Stomach (tissue), 9 donors: Measurements from ENCODE around the gene TLR7. TPM values are rescaled to one million over a fixed set of nuclear protein-coding genes. Genes with fewer than 3 reads are reported as not detected.

Source experiments
- DNase-seq, 2 donors: peaks; one replicate each; pipeline versions ENCODE4 v3.0.0 to v3.0.0-alpha.2; 2013 to 2019
- H3K27ac ChIP-seq, 5 donors: fragments of 200-600 bp in 4 of 5; sonication (generic) in 4 of 5; one replicate each; pipeline ENCODE4 v1.5.1; 2013 to 2019; ENCODE audit warnings: mild to moderate bottlenecking in 1 of 5, moderate library complexity in 1 of 5
- H3K27me3 ChIP-seq, 3 donors: fragments of 200-600 bp; sonication (generic); one replicate each; pipeline ENCODE4 v1.5.1; 2017 to 2019; ENCODE audit warnings: mixed run types in 1 of 3
- H3K36me3 ChIP-seq, 4 donors: fragments of 200-600 bp; sonication (generic); 1 replicate in 3 of 4; 2 replicates in 1 of 4; pipeline ENCODE4 v1.5.1; 2016 to 2019
- H3K4me1 ChIP-seq, 4 donors: fragments of 200-600 bp; sonication (generic); one replicate each; pipeline ENCODE4 v1.5.1; 2016 to 2019
- H3K4me3 ChIP-seq, 4 donors: fragments of 200-600 bp; sonication (generic) in 3 of 4; one replicate each; pipeline ENCODE4 v1.5.1; 2016 to 2019; ENCODE audit warnings: mild to moderate bottlenecking in 1 of 4
- H3K9me3 ChIP-seq, 4 donors: fragments of 200-600 bp; sonication (generic); one replicate each; pipeline ENCODE4 v1.5.1; 2016 to 2019
- EP300 ChIP-seq: sonication (generic); formaldehyde crosslinking; IDR thresholded peaks from one replicate; pipeline ENCODE4 v1.6.1; 2017; ENCODE audit warnings: antibody characterized with exemption
- POLR2A ChIP-seq, 4 donors: fragments of 450-650 bp; IDR thresholded peaks; one replicate each; pipeline ENCODE4 v1.6.1; 2016; ENCODE audit warnings: antibody characterized with exemption in 4 of 4, control low read depth in 2 of 4, mild to moderate bottlenecking in 1 of 4, moderate library complexity in 1 of 4
- POLR2AphosphoS5 ChIP-seq, 3 donors: sonication (generic); formaldehyde crosslinking; IDR thresholded peaks; one replicate each; pipeline ENCODE4 v1.6.1; 2016; ENCODE audit warnings: antibody characterized with exemption in 3 of 3
- WGBS, 5 donors: extraction: QIAGEN DNeasy Blood & Tissue Kit in 3 of 5; methylation state at CpG; one replicate each; pipeline versions ENCODE4 v1.1.5 to v1.1.7; 2013 to 2018; 5-methylcytosine and 5-hydroxymethylcytosine counted together
- intact Hi-C: fragments of 100-400 bp; cut with DNase I; formaldehyde crosslinking; loops from one replicate; pipeline ENCODE4 v1.15.1; 2023; ENCODE audit warnings: low total_unique reads
- polyA plus RNA-seq, 3 donors: library from polyadenylated mRNA; stranded (reverse); fragments of 200-250 nt; gene quantifications; one replicate each; pipeline ENCODE4 v1.2.3, GENCODE V29; 2013
- total RNA-seq, 5 donors: library from RNA; depleted of rRNA; stranded (reverse); fragments of >200 nt; gene quantifications; one replicate each; pipeline versions ENCODE4 v1.1.0 to v1.2.3, GENCODE V29; 2014 to 2016
- TF ChIP-seq, protein P1 (sequence below), 7 experiments: fragments of 450-650 bp in 4 of 7; fragments of 200-600 bp in 3 of 7; sonication (generic) in 3 of 7; IDR thresholded peaks; one replicate each; pipeline ENCODE4 v1.5.1; 2016 to 2019; ENCODE audit warnings: antibody characterized with exemption in 7 of 7, control low read depth in 2 of 7, mild to moderate bottlenecking in 1 of 7
- donor health status: healthy with polysubstance abuse.
- donor health status: Bipolar disorder and iron deficiency.
- donor health status: healthy.

TLR7 gene
- total and polyA plus RNA-seq, 8 donors: 0.08 to 1.2 (median 0.43) TPM; not detected in 2

GRCh38 chrX:12899506-12899905, 32.6 kb downstream of the TLR7 start:
- WGBS, 5 donors: 49 to 77% (median 67%) methylated on average over 7 of the region's 7 CpGs
- no peak overlapping the region for H3K4me3 ChIP-seq
- TF ChIP-seq, protein P1, sequence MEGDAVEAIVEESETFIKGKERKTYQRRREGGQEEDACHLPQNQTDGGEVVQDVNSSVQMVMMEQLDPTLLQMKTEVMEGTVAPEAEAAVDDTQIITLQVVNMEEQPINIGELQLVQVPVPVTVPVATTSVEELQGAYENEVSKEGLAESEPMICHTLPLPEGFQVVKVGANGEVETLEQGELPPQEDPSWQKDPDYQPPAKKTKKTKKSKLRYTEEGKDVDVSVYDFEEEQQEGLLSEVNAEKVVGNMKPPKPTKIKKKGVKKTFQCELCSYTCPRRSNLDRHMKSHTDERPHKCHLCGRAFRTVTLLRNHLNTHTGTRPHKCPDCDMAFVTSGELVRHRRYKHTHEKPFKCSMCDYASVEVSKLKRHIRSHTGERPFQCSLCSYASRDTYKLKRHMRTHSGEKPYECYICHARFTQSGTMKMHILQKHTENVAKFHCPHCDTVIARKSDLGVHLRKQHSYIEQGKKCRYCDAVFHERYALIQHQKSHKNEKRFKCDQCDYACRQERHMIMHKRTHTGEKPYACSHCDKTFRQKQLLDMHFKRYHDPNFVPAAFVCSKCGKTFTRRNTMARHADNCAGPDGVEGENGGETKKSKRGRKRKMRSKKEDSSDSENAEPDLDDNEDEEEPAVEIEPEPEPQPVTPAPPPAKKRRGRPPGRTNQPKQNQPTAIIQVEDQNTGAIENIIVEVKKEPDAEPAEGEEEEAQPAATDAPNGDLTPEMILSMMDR (IDR thresholded peaks at IDR 0.05): no peak
- TF ChIP-seq EP300 (no peak), POLR2A (IDR thresholded peaks at IDR 0.05) (no peak), POLR2AphosphoS5 (IDR thresholded peaks at IDR 0.05) (no peak)
- no peaks in the 10 kb centered on the region for H3K27me3 ChIP-seq
- DNase-seq: no peak
- peaks cover 0 to 7% (median 0%) of the 10 kb centered on the region in 4 donors for H3K4me1 ChIP-seq
- no peak overlapping the region for H3K27ac ChIP-seq
- intact Hi-C loops: loop anchor here (5.0 kb wide), 1 partner anchor 82 kb away; no protein-coding TSS in a partner anchor
- H3K9me3 ChIP-seq: no peaks in the 10 kb centered on the region
- H3K36me3 ChIP-seq: no peaks in the 10 kb centered on the region

DNA sequence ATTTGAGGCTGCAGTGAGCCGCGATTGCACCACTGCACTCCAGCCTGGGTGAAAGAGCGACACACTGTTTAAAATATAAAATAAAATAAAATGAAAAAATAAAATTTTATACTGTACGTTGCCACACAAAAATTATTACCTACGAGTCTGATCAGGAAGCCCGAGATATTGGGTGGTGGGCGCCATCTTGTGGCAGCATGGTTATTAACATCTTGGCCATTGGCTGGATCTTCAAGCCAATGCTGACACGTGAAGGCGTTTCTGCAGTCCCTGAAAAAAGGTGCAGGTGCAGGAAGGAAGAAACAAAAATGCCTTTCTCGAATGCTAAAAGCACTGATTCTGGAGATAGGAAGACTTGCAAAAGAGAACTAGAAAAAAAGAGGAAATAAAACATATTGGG, 34.6 kb downstream of the TLR7 start:
- intact Hi-C loops: no loop called here
- TF ChIP-seq POLR2AphosphoS5 (IDR thresholded peaks at IDR 0.05): no peak
- TF ChIP-seq, protein P1 (IDR thresholded peaks at IDR 0.05): peak in 4 of 7 experiments; percentile 35 to 71 (median 44)
- no peaks in the 10 kb centered on the region for H3K36me3 ChIP-seq
- H3K27me3 ChIP-seq: no peaks in the 10 kb centered on the region
- H3K4me3 ChIP-seq: no peak overlapping the region
- H3K27ac ChIP-seq: no peak overlapping the region
- 7 to 18% (median 15%) methylated on average over 8 to 10 of the region's 10 CpGs for WGBS, 5 donors
- H3K9me3 ChIP-seq: no peaks in the 10 kb centered on the region
- peaks cover 0 to 7% (median 0%) of the 10 kb centered on the region in 4 donors for H3K4me1 ChIP-seq
- peak; percentile 73 to 83 for DNase-seq

DNA sequence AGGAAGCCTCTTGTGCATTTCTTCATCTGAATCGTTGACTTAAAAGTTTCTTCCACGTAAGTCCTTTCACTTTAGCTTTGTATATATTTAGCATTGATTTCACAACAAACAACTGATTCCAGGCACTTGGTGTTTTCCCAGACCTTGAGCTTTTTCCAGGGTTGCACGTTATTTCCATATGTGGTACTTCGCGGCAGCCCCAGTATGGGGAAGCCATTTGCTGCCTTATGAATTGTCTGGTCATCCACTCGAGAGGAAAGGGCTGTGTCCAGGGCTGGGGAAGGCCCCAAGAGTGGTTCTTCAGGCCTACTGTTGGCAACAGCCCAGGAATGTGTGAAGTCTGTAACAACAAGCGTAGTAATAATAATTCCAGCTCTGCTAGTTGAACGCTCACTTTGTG, 36.8 kb downstream of the TLR7 start:
- no peaks in the 10 kb centered on the region for H3K9me3 ChIP-seq
- intact Hi-C loops: no loop called here
- peaks cover 0 to 7% (median 0%) of the 10 kb centered on the region in 4 donors for H3K4me1 ChIP-seq
- H3K27me3 ChIP-seq: no peaks in the 10 kb centered on the region
- no peak overlapping the region for H3K4me3 ChIP-seq
- H3K36me3 ChIP-seq: no peaks in the 10 kb centered on the region
- WGBS, 5 donors: 56 to 79% (median 63%) methylated on average over 8 of the region's 8 CpGs
- peak in 1 of 2 donors; percentile 11 for DNase-seq
- H3K27ac ChIP-seq: no peak overlapping the region
- TF ChIP-seq EP300: no peak
- no peak for TF ChIP-seq POLR2A (IDR thresholded peaks at IDR 0.05)
- no peak for TF ChIP-seq POLR2AphosphoS5 (IDR thresholded peaks at IDR 0.05)
- TF ChIP-seq, protein P1 (IDR thresholded peaks at IDR 0.05): no peak

DNA sequence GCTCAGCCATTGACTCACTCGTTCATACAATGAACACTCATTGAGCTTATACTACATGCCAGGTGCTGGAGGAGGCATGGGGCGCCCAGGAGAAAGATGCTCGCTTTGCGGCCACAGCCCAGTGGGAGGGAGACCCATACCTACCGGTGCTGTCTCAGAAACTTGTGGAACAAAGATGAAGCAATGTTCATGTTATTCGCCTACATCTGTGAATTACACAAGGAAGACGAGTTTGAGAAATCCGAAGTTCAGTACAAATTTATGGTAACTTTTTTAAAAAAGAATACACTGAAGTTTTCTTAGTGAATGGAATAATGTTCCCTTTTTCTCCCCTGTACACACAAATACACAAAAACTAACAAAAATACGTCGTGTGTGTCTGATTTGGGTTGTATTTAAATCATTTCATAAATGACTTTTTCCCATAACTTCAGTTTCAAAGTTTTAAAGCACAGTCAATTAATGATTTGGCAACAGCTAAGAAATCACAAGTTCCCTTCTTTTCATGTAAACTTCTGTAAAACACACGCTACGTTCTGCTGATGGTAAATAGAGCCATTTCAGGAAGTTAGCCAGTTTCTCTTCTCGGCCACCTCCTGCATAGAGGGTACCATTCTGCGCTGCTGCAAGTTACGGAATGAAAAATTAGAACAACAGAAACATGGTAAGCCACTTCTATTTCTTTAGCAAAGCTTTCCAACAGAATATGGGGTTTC, 39.3 kb downstream of the TLR7 start, which contains the start of gene TLR8:
TSS of gene TLR8 (plus strand) at position 575 of the 716 bp plus-strand sequence. CDS start at position 662, 87 bp downstream.
- TF ChIP-seq EP300 (no peak), POLR2A (IDR thresholded peaks at IDR 0.05) (no peak), POLR2AphosphoS5 (IDR thresholded peaks at IDR 0.05) (no peak)
- TF ChIP-seq, protein P1 (IDR thresholded peaks at IDR 0.05): no peak
- no peaks in the 10 kb centered on the region for H3K36me3 ChIP-seq
- peaks cover 0 to 6% (median 0%) of the 10 kb centered on the region in 4 donors for H3K4me1 ChIP-seq
- H3K27me3 ChIP-seq: no peaks in the 10 kb centered on the region
- H3K27ac ChIP-seq: peak within 1 kb of the TSS in 2 of 5 donors; percentile 12 to 31
- no peak for DNase-seq
- no peaks in the 10 kb centered on the region for H3K9me3 ChIP-seq
- intact Hi-C loops: no loop called here
- WGBS, 5 donors: 80 to 87% (median 84%) methylated on average over 15 of the region's 15 CpGs
- peak within 1 kb of the TSS in 1 of 4 donors; percentile 11 for H3K4me3 ChIP-seq
